Inflammatory macrophage treated with lipopolysaccharide for 4 hours (primary cell): ENCODE data around the gene POU2F3.

ENCODE experiments used
- DNase-seq: peaks from one replicate; pipeline ENCODE4 v3.0.0-alpha.2; 2020

Gene POU2F3

GRCh38 chr11:120226714-120227113 lies 13.2 kb upstream of the POU2F3 start:
- no peak for DNase-seq

GRCh38 chr11:120227228-120227852 lies 12.6 kb upstream of the POU2F3 start:
- DNase-seq = peak; percentile 21

GRCh38 chr11:120228794-120229384 lies 11.1 kb upstream of the POU2F3 start:
- no peak for DNase-seq

GRCh38 chr11:120229451-120230424 lies 10.2 kb upstream of the POU2F3 start:
- peak; percentile 46 for DNase-seq

GRCh38 chr11:120230433-120231071 lies 9.4 kb upstream of the POU2F3 start:
- DNase-seq = no peak

GRCh38 chr11:120231963-120232362 lies 8.0 kb upstream of the POU2F3 start:
- no peak for DNase-seq

- no peak for DNase-seq
These were observed 6.6 kb upstream of the POU2F3 start for GRCh38 chr11:120233207-120233803.

- DNase-seq = peak; percentile 27
These were observed 4.8 kb upstream of the POU2F3 start for GRCh38 chr11:120235024-120235628.

- DNase-seq = no peak
These were observed 3.5 kb upstream of the POU2F3 start for GRCh38 chr11:120236169-120237107.

- DNase-seq = no peak
These were observed 846 bp upstream of the POU2F3 start for GRCh38 chr11:120238968-120239620.

- DNase-seq = no peak
These were observed 926 bp downstream of the POU2F3 start for GRCh38 chr11:120240866-120241265.

GRCh38 chr11:120241277-120241676 lies 1.3 kb downstream of the POU2F3 start:
- DNase-seq = no peak

GRCh38 chr11:120243221-120243620 lies 3.3 kb downstream of the POU2F3 start:
- no peak for DNase-seq

GRCh38 chr11:120244476-120245365 lies 4.8 kb downstream of the POU2F3 start:
- DNase-seq = no peak

- no peak for DNase-seq
These were observed 5.5 kb downstream of the POU2F3 start for GRCh38 chr11:120245434-120245833.

GRCh38 chr11:120248551-120249278 lies 8.8 kb downstream of the POU2F3 start:
- DNase-seq = peak; percentile 24

- DNase-seq = no peak
These were observed 9.6 kb downstream of the POU2F3 start for GRCh38 chr11:120249279-120250262.
